ENCODE measurements around the gene MTRFR. TPM values are rescaled to one million over a fixed set of nuclear protein-coding genes. Genes with fewer than 3 reads are reported as not detected.

MTRFR gene
- total and polyA plus RNA-seq, 2 donors (not counting 3 experiments of a cell fraction or from before 2014, with no cell fraction given) = 9.1 to 14.4 TPM

DNA sequence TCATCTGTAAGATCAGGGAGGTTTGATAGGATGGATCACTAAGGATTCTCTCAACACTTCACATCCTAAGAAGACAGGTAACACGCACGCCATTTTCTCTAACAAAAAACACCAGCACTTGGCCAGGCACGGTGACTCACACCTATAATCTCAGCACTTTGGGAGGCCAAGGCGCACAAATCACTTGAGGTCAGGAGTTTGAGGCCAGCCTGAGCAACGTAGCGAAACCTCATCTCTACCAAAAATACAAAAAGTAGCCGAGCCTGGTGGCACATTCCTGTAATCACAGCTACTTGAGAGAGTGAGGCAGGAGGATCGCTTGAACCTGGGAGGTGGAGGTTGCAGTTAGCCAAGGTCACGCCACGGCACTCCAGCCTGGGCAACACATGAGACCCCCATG lies 48.9 kb downstream of the MTRFR start:
- Histone ChIP-seq H3K4me2 (ENCODE audit: insufficient read depth, low read length) (no peak overlapping the region), H3K4me1 (ENCODE audit: control insufficient read depth, extremely low read depth, insufficient read depth, low read length) (peaks cover 11% of the 10 kb centered on the region), H3K9me1 (replicated peaks; ENCODE audit: control insufficient read depth, extremely low read depth, insufficient read depth, low read length) (no peaks in the 10 kb centered on the region), H3K36me3 (ENCODE audit: control insufficient read depth in 2 of 2, extremely low read depth in 1 of 2, insufficient read depth in 2 of 2, low read length in 2 of 2) (no peaks in the 10 kb centered on the region), H3K27me3 (ENCODE audit: control insufficient read depth in 2 of 2, insufficient read depth in 2 of 2, low read length in 2 of 2) (no peaks in the 10 kb centered on the region), H2AFZ (ENCODE audit: low read depth, low read length) (no peak overlapping the region), H3K4me3 (replicated peaks in 1 of 3; ENCODE audit: insufficient read depth in 1 of 3, low read depth in 1 of 3, low read length in 3 of 3) (no peak overlapping the region), H3K9ac (replicated peaks; ENCODE audit: extremely low read depth, insufficient read depth, low read length) (no peak overlapping the region), H4K20me1 (replicated peaks; ENCODE audit: control insufficient read depth, extremely low read depth, insufficient read depth, low read length) (no peaks in the 10 kb centered on the region), H3K9me3 (replicated peaks; ENCODE audit: control insufficient read depth, insufficient read depth, low read length) (no peaks in the 10 kb centered on the region), H3K27ac (ENCODE audit: insufficient read depth, low read depth, low read length) (no peak overlapping the region), H3K79me2 (ENCODE audit: control insufficient read depth, insufficient read depth, low read length) (no peaks in the 10 kb centered on the region)
- TF ChIP-seq, protein P1, sequence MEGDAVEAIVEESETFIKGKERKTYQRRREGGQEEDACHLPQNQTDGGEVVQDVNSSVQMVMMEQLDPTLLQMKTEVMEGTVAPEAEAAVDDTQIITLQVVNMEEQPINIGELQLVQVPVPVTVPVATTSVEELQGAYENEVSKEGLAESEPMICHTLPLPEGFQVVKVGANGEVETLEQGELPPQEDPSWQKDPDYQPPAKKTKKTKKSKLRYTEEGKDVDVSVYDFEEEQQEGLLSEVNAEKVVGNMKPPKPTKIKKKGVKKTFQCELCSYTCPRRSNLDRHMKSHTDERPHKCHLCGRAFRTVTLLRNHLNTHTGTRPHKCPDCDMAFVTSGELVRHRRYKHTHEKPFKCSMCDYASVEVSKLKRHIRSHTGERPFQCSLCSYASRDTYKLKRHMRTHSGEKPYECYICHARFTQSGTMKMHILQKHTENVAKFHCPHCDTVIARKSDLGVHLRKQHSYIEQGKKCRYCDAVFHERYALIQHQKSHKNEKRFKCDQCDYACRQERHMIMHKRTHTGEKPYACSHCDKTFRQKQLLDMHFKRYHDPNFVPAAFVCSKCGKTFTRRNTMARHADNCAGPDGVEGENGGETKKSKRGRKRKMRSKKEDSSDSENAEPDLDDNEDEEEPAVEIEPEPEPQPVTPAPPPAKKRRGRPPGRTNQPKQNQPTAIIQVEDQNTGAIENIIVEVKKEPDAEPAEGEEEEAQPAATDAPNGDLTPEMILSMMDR (IDR thresholded peaks at IDR 0.05; ENCODE audit: extremely low read depth in 1 of 2, insufficient read depth in 1 of 2, low read depth in 1 of 2, low read length in 2 of 2) = no peak
- no peak for TF ChIP-seq JUN (IDR thresholded peaks at IDR 0.05; ENCODE audit: borderline replicate concordance, insufficient read depth, insufficient read length, low read depth)
- TF ChIP-seq, protein P2, sequence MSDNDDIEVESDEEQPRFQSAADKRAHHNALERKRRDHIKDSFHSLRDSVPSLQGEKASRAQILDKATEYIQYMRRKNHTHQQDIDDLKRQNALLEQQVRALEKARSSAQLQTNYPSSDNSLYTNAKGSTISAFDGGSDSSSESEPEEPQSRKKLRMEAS (IDR thresholded peaks at IDR 0.05; ENCODE audit: insufficient read depth, insufficient read length) = no peak
- no peak for TF ChIP-seq POLR2A (IDR thresholded peaks at IDR 0.05; ENCODE audit: low read depth, low read length)
- TF ChIP-seq EZH2 (IDR thresholded peaks at IDR 0.05; ENCODE audit: borderline replicate concordance, low read depth, low read length, severe bottlenecking) = no peak
- no peak for TF ChIP-seq FOS (IDR thresholded peaks at IDR 0.05; ENCODE audit: borderline replicate concordance, insufficient read depth, low read length)
- TF ChIP-seq GATA2 (IDR thresholded peaks at IDR 0.05; ENCODE audit: insufficient read depth, insufficient read length, low read depth, low read length) = no peak
- TF ChIP-seq MYC (IDR thresholded peaks at IDR 0.05; ENCODE audit: low read depth, low read length) = no peak
- TF ChIP-seq POLR2AphosphoS5 (IDR thresholded peaks at IDR 0.05; ENCODE audit: insufficient read depth, low read depth, low read length) = no peak
- intact Hi-C loops (cut with micrococcal nuclease) (no loop called here), dilution Hi-C loops (cut with MboI; ENCODE audit: extremely low pct_ligation_motif_present, low sequenced_read_pairs) (loop anchor here (25.0 kb wide), 1 partner anchor 330 kb away; the partner anchor contains the start of gene DDX55)
- DNase-seq (ENCODE audit: low read depth, low spot score) = no peak
- POLR2A ChIA-PET = no interaction called here
- FAIRE-seq = no peak
- CTCF ChIA-PET = interaction anchor here (1.4 kb wide), 1 partner anchor 300 kb away, joined by 3 read pairs; no protein-coding TSS in a partner anchor
- no TSS peak for BruUV-seq (replicated peaks)
